ENCODE measurements around the gene LLPH.

GRCh38 chr12:66074561-66074960, 56.0 kb downstream of the LLPH start:
- TF ChIP-seq CTCF (IDR thresholded peaks at IDR 0.05) (no peak), POLR2A (IDR thresholded peaks at IDR 0.05) (no peak)
